HepG2 (cell line): ENCODE results near the gene OAF. TPM values are rescaled to one million over a fixed set of nuclear protein-coding genes. Genes with fewer than 3 reads are reported as not detected.

ENCODE experiments used
- CC2D1A ChIP-seq: sonication (generic); formaldehyde crosslinking; IDR thresholded peaks from 2 replicates; pipeline ENCODE4 v1.8.1; 2023; ENCODE audit warnings: mild to moderate bottlenecking, missing genetic modification reagents
- CEBPG ChIP-seq: IDR thresholded peaks from 2 replicates; pipeline ENCODE4 v1.6.1; 2016
- DPF2 ChIP-seq: sonication (generic); formaldehyde crosslinking; IDR thresholded peaks from 2 replicates; pipeline ENCODE4 v1.4.0; 2020; ENCODE audit warnings: mild to moderate bottlenecking, low read depth, missing genetic modification reagents, borderline replicate concordance
- E2F5 ChIP-seq: sonication (generic); formaldehyde crosslinking; conservative IDR thresholded peaks from 2 replicates; pipeline ENCODE4 v1.4.0; 2020; ENCODE audit warnings: missing genetic modification reagents
- EZH2 ChIP-seq: conservative IDR thresholded peaks from 2 replicates; pipeline ENCODE4 v1.6.1; 2012; ENCODE audit warnings: mild to moderate bottlenecking, low read depth, low read length, moderate library complexity
- FOXA1 ChIP-seq, 2 experiments: fragments of 450-650 bp in 1 of 2; sonication (generic) in 1 of 2; formaldehyde crosslinking in 1 of 2; IDR thresholded peaks; 2 replicates each; pipeline versions ENCODE4 v1.4.0 to v1.6.1; 2016 to 2020; ENCODE audit warnings: missing genetic modification reagents in 1 of 2
- FOXP4 ChIP-seq: sonication (generic); formaldehyde crosslinking; IDR thresholded peaks from 2 replicates; pipeline ENCODE4 v1.4.0; 2020; ENCODE audit warnings: missing genetic modification reagents
- GPN1 ChIP-seq: sonication (generic); formaldehyde crosslinking; IDR thresholded peaks from 2 replicates; pipeline ENCODE4 v1.5.1; 2020; ENCODE audit warnings: missing genetic modification reagents, borderline replicate concordance
- LBX2 ChIP-seq: sonication (generic); formaldehyde crosslinking; IDR thresholded peaks from 2 replicates; pipeline ENCODE4 v1.5.0; 2020; ENCODE audit warnings: missing genetic modification reagents, mild to moderate bottlenecking, borderline replicate concordance
- MAFG ChIP-seq: sonication (generic); formaldehyde crosslinking; IDR thresholded peaks from 2 replicates; pipeline ENCODE4 v1.5.1; 2020; ENCODE audit warnings: mild to moderate bottlenecking, missing genetic modification reagents
- PCBP2 ChIP-seq: fragments of 200-400 bp; formaldehyde crosslinking; optimal IDR thresholded peaks from 2 replicates; pipeline ENCODE3; 2018; ENCODE audit warnings: low read length, low read depth; ENCODE audit not compliant: poor library complexity, severe bottlenecking
- POLR2A ChIP-seq, 2 experiments: IDR thresholded peaks; 2 replicates each; pipeline ENCODE4 v1.6.1; 2011; ENCODE audit warnings: low read depth in 2 of 2, low read length in 2 of 2, mild to moderate bottlenecking in 1 of 2, moderate library complexity in 1 of 2; ENCODE audit not compliant: insufficient read depth in 1 of 2
- PRPF4 ChIP-seq: fragments of 200-400 bp; formaldehyde crosslinking; IDR thresholded peaks from 2 replicates; pipeline ENCODE4 v1.6.1; 2016; ENCODE audit warnings: low read length, low read depth; ENCODE audit not compliant: poor library complexity, severe bottlenecking
- SNAPC5 ChIP-seq: sonication (generic); formaldehyde crosslinking; IDR thresholded peaks from 2 replicates; pipeline ENCODE4 v1.8.1; 2023; ENCODE audit warnings: mild to moderate bottlenecking, missing genetic modification reagents, borderline replicate concordance
- SOX6 ChIP-seq, 2 experiments: fragments of 450-650 bp in 1 of 2; sonication (generic) in 1 of 2; formaldehyde crosslinking in 1 of 2; IDR thresholded peaks; 2 replicates each; pipeline versions ENCODE4 v1.4.0 to v1.6.1; 2017 to 2020; ENCODE audit warnings: antibody characterized with exemption in 1 of 2, mild to moderate bottlenecking in 1 of 2, missing genetic modification reagents in 1 of 2
- TCF7 ChIP-seq: sonication (generic); IDR thresholded peaks from 2 replicates; pipeline ENCODE4 v1.6.1; 2016; ENCODE audit warnings: antibody characterized with exemption, low read depth
- XRCC5 ChIP-seq: fragments of 200-400 bp; formaldehyde crosslinking; optimal IDR thresholded peaks from 2 replicates; pipeline ENCODE3; 2017; ENCODE audit warnings: mild to moderate bottlenecking, low read length
- ZBTB26 ChIP-seq: IDR thresholded peaks from 2 replicates; pipeline ENCODE4 v1.6.1; 2016; ENCODE audit warnings: missing compliant biosample characterization, missing genetic modification reagents, borderline replicate concordance
- ZNF281 ChIP-seq: sonication (generic); formaldehyde crosslinking; IDR thresholded peaks from 2 replicates; pipeline ENCODE4 v1.4.0; 2020; ENCODE audit warnings: missing genetic modification reagents, borderline replicate concordance
- ZNF326 ChIP-seq: sonication (generic); formaldehyde crosslinking; IDR thresholded peaks from 2 replicates; pipeline ENCODE4 v1.4.0; 2020; ENCODE audit warnings: missing genetic modification reagents, borderline replicate concordance
- ZNF331 ChIP-seq: sonication (generic); formaldehyde crosslinking; IDR thresholded peaks from 2 replicates; pipeline ENCODE4 v1.4.0; 2020; ENCODE audit warnings: missing genetic modification reagents
- polyA plus RNA-seq, 8 experiments: library from polyadenylated mRNA; depleted of rRNA in 3 of 8; stranded (reverse) in 7 of 8; unstranded in 1 of 8; fragments of >200 nt; fragmentation: Illumina TruSeq in 4 of 8; extraction: Trizol in 4 of 8; gene quantifications; 2 replicates each; pipeline versions ENCODE4 v1.2.1 to v1.2.3, GENCODE V29; 2011 to 2016; ENCODE audit warnings: low read depth in 4 of 8, missing spikeins in 1 of 8, mixed read lengths in 1 of 8; ENCODE audit not compliant: insufficient read depth in 1 of 8
- total RNA-seq, 5 experiments: library from RNA; depleted of rRNA; stranded (reverse); fragments of >200 nt; fragmentation: Illumina TruSeq; extraction: Trizol; gene quantifications; 2 replicates each; pipeline ENCODE4 v1.2.3, GENCODE V29; 2016; ENCODE audit warnings: low read depth in 1 of 5

OAF gene
- total and polyA plus RNA-seq, 2 of the 13 experiments (the other 11 are each of a cell fraction or from before 2014, with no cell fraction given) = 63.7 to 94.6 TPM

GRCh38 chr11:120184946-120185705 lies 25.7 kb upstream of the OAF start (continued):
- TF ChIP-seq SOX6 (IDR thresholded peaks at IDR 0.05) (no peak), SOX6 (CRISPR knock-in tag; IDR thresholded peaks at IDR 0.05) (peak; percentile 80), FOXP4 (CRISPR knock-in tag) (peak; percentile 70), EZH2 (no peak), ZBTB26 (CRISPR knock-in tag) (peak; percentile 62; the same call in 1 of the 2 replicates), TCF7 (peak; percentile 57), ZNF326 (no peak), ZNF281 (CRISPR knock-in tag) (peak; percentile 95), MAFG (no peak), DPF2 (CRISPR knock-in tag) (peak; percentile 70; the same call in 1 of the 2 replicates), PRPF4 (peak; percentile 84), GPN1 (CRISPR knock-in tag) (no peak), POLR2A (IDR thresholded peaks at IDR 0.05; ENCODE audit: insufficient read depth in 1 of 2, low read depth in 2 of 2, low read length in 2 of 2) (peak; percentile 33 to 83), E2F5 (CRISPR knock-in tag) (no peak), CEBPG (peak; percentile 27), ZNF331 (CRISPR knock-in tag) (peak; percentile 61), LBX2 (no peak), XRCC5 (peak; percentile 47), CC2D1A (CRISPR knock-in tag) (no peak), PCBP2 (no peak), FOXA1 (IDR thresholded peaks at IDR 0.05) (no peak), FOXA1 (CRISPR knock-in tag; IDR thresholded peaks at IDR 0.05) (0 out of 2 replicates have a peak, but pooled peaks have one; percentile 28), SNAPC5 (no peak)
